ENCODE results near the gene TRIP11. TPM values are rescaled to one million over a fixed set of nuclear protein-coding genes. Genes with fewer than 3 reads are reported as not detected.

The TRIP11 gene
- total RNA-seq, 1 experiment from 2014 or later: 12.1 TPM

- no peak overlapping the region for H3K4me3 ChIP-seq (ENCODE audit: insufficient read depth, low read depth, low read length)
- no peaks in the 10 kb centered on the region for H3K36me3 ChIP-seq (replicated peaks; ENCODE audit: control insufficient read depth, insufficient read depth, low read length)
- H3K27me3 ChIP-seq (ENCODE audit: control insufficient read depth, insufficient read depth, low read length): no peaks in the 10 kb centered on the region
- no peak for DNase-seq
These were observed 112.1 kb downstream of the TRIP11 start for GRCh38 chr14:91927800-91928199.

GRCh38 chr14:91927191-91927590 lies 112.7 kb downstream of the TRIP11 start:
- Histone ChIP-seq H3K36me3 (replicated peaks; ENCODE audit: control insufficient read depth, insufficient read depth, low read length) (no peaks in the 10 kb centered on the region), H3K4me3 (ENCODE audit: insufficient read depth, low read depth, low read length) (no peak overlapping the region), H3K27me3 (ENCODE audit: control insufficient read depth, insufficient read depth, low read length) (no peaks in the 10 kb centered on the region)
- no peak for DNase-seq

- Histone ChIP-seq H3K27me3 (ENCODE audit: control insufficient read depth, insufficient read depth, low read length) (no peaks in the 10 kb centered on the region), H3K4me3 (ENCODE audit: insufficient read depth, low read depth, low read length) (no peak overlapping the region), H3K36me3 (replicated peaks; ENCODE audit: control insufficient read depth, insufficient read depth, low read length) (no peaks in the 10 kb centered on the region)
- no peak for DNase-seq
These were observed 113.5 kb downstream of the TRIP11 start for GRCh38 chr14:91926131-91926890.

- H3K27me3 ChIP-seq (ENCODE audit: control insufficient read depth, insufficient read depth, low read length): no peaks in the 10 kb centered on the region
- no peak for DNase-seq
- no peaks in the 10 kb centered on the region for H3K36me3 ChIP-seq (replicated peaks; ENCODE audit: control insufficient read depth, insufficient read depth, low read length)
- H3K4me3 ChIP-seq (ENCODE audit: insufficient read depth, low read depth, low read length): no peak overlapping the region
These were observed 114.1 kb downstream of the TRIP11 start for GRCh38 chr14:91925727-91926121.

GRCh38 chr14:91925001-91925726 lies 114.7 kb downstream of the TRIP11 start:
- H3K4me3 ChIP-seq (ENCODE audit: insufficient read depth, low read depth, low read length): no peak overlapping the region
- peak; percentile 47 for DNase-seq
- H3K27me3 ChIP-seq (ENCODE audit: control insufficient read depth, insufficient read depth, low read length): no peaks in the 10 kb centered on the region
- no peaks in the 10 kb centered on the region for H3K36me3 ChIP-seq (replicated peaks; ENCODE audit: control insufficient read depth, insufficient read depth, low read length)

- no peak overlapping the region for H3K4me3 ChIP-seq (ENCODE audit: insufficient read depth, low read depth, low read length)
- no peak for DNase-seq
- H3K36me3 ChIP-seq (replicated peaks; ENCODE audit: control insufficient read depth, insufficient read depth, low read length): no peaks in the 10 kb centered on the region
- no peaks in the 10 kb centered on the region for H3K27me3 ChIP-seq (ENCODE audit: control insufficient read depth, insufficient read depth, low read length)
These were observed 119.3 kb downstream of the TRIP11 start for GRCh38 chr14:91920526-91920925.

- Histone ChIP-seq H3K4me3 (ENCODE audit: insufficient read depth, low read depth, low read length) (no peak overlapping the region), H3K36me3 (replicated peaks; ENCODE audit: control insufficient read depth, insufficient read depth, low read length) (no peaks in the 10 kb centered on the region), H3K27me3 (ENCODE audit: control insufficient read depth, insufficient read depth, low read length) (no peaks in the 10 kb centered on the region)
- DNase-seq: no peak
These were observed 120.0 kb downstream of the TRIP11 start for GRCh38 chr14:91919814-91920213.

- Histone ChIP-seq H3K4me3 (ENCODE audit: insufficient read depth, low read depth, low read length) (no peak overlapping the region), H3K27me3 (ENCODE audit: control insufficient read depth, insufficient read depth, low read length) (no peaks in the 10 kb centered on the region), H3K36me3 (replicated peaks; ENCODE audit: control insufficient read depth, insufficient read depth, low read length) (no peaks in the 10 kb centered on the region)
- no peak for DNase-seq
These were observed 121.5 kb downstream of the TRIP11 start for GRCh38 chr14:91918186-91918883.

Other genes with a start within 250 kb of the TRIP11 start
- 6.7 and 11.5 TPM in 2 replicates for gene TC2N, start 172.5 kb downstream of the TRIP11 start, total RNA-seq (2014; rRNA removed; shearing (Covaris generic))
- 1.4 and 2.3 TPM in 2 replicates for gene FBLN5, start 92.4 kb downstream of the TRIP11 start, total RNA-seq (2014; rRNA removed; shearing (Covaris generic))
- 18.9 and 31.5 TPM in 2 replicates for gene ATXN3, start 66.5 kb upstream of the TRIP11 start, total RNA-seq (2014; rRNA removed; shearing (Covaris generic))
- gene NDUFB1, start 81.6 kb upstream of the TRIP11 start, total RNA-seq (2014; rRNA removed; shearing (Covaris generic)): 207 and 236 TPM in 2 replicates
- 54.8 and 66.3 TPM in 2 replicates for gene CPSF2, start 81.9 kb upstream of the TRIP11 start, total RNA-seq (2014; rRNA removed; shearing (Covaris generic))